Fibroblast of lung (primary cell): ENCODE measurements around the gene MYH15.

Source experiments
- EZH2 ChIP-seq: IDR thresholded peaks from 2 replicates; pipeline ENCODE4 v1.5.1; 2012; ENCODE audit warnings: low read length, control low read depth, mild to moderate bottlenecking; ENCODE audit errors: missing control alignments
- TF ChIP-seq, protein P1 (sequence below), 2 donors: IDR thresholded peaks in 1 of 2; conservative IDR thresholded peaks in 1 of 2; 1 replicate in 1 of 2; 2 replicates in 1 of 2; pipeline ENCODE4 v1.5.1; 2011 to 2012; ENCODE audit warnings: low read length in 2 of 2, control low read depth in 1 of 2, inconsistent platforms in 1 of 2, low read depth in 1 of 2, mild to moderate bottlenecking in 1 of 2

DNA sequence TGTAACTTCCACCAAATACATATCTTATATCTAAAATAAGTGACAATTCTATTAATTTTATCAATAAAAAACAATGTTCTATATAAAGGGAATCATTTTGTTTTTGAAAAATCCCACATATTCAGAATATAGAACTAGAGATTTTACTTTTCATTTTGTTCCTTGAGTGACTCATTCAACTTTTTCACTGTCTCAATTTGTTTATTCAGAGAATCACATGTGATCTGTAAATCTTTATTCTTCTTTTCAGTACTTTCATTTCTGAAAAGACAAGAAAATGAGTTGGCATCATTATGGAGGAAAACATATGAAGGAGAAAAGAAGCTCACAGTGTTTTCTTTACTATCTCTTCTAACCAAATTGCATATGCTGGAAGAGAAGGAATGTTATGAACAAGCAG, 43.8 kb upstream of the MYH15 start:
- TF ChIP-seq, protein P1, sequence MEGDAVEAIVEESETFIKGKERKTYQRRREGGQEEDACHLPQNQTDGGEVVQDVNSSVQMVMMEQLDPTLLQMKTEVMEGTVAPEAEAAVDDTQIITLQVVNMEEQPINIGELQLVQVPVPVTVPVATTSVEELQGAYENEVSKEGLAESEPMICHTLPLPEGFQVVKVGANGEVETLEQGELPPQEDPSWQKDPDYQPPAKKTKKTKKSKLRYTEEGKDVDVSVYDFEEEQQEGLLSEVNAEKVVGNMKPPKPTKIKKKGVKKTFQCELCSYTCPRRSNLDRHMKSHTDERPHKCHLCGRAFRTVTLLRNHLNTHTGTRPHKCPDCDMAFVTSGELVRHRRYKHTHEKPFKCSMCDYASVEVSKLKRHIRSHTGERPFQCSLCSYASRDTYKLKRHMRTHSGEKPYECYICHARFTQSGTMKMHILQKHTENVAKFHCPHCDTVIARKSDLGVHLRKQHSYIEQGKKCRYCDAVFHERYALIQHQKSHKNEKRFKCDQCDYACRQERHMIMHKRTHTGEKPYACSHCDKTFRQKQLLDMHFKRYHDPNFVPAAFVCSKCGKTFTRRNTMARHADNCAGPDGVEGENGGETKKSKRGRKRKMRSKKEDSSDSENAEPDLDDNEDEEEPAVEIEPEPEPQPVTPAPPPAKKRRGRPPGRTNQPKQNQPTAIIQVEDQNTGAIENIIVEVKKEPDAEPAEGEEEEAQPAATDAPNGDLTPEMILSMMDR (conservative IDR thresholded peaks at IDR 0.05 in 1 of 2, IDR thresholded peaks at IDR 0.05 in 1 of 2; ENCODE audit: low read depth in 1 of 2, low read length in 2 of 2) = no peak
- no peak for TF ChIP-seq EZH2
